ENCODE measurements around the gene FRMD1. TPM values are rescaled to one million over a fixed set of nuclear protein-coding genes. Genes with fewer than 3 reads are reported as not detected.

The FRMD1 gene
- total RNA-seq, 2 experiments from 2014 or later, result not detected

- Mint-ChIP-seq H3K36me3 (ENCODE audit: low read depth) (no peaks in the 10 kb centered on the region), H3K4me1 (ENCODE audit: low read depth) (no peaks in the 10 kb centered on the region), H3K27ac (no peak overlapping the region), H3K4me3 (no peak overlapping the region), H3K9me3 (no peaks in the 10 kb centered on the region), H3K27me3 (ENCODE audit: low read depth) (no peaks in the 10 kb centered on the region)
- DNase-seq, result no peak
- intact Hi-C loops (cut with micrococcal nuclease), result no loop called here
- CTCF ChIA-PET, result no interaction called here
Measured at GRCh38 chr6:168052291-168052891, 26.6 kb downstream of the FRMD1 start.

DNA sequence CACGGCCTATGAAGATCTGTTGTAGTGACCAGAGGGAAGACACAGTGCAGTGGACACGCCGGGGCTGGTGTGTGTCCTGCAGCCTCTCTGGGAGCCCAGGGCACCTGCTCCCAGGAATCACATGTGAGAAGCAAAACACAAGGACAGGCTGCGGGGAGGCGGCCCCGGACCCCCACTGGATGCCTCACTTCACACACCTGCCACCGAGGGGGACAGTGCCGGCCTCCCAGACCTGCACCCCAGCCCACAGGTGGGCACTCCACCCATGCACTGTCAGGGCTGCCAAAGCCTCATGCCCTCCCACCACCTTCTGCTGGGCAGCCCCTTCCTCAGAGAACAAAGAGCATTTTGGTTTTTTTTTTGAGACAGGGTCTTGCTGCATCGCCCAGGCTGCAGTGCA lies 27.4 kb downstream of the FRMD1 start:
- no peaks in the 10 kb centered on the region for H3K27me3 Mint-ChIP-seq (ENCODE audit: low read depth)
- intact Hi-C loops (cut with micrococcal nuclease), result no loop called here
- H3K4me1 Mint-ChIP-seq (ENCODE audit: low read depth), result no peaks in the 10 kb centered on the region
- H3K9me3 Mint-ChIP-seq, result no peaks in the 10 kb centered on the region
- H3K4me3 Mint-ChIP-seq, result no peak overlapping the region
- H3K27ac Mint-ChIP-seq, result no peak overlapping the region
- DNase-seq, result no peak
- CTCF ChIA-PET, result no interaction called here
- H3K36me3 Mint-ChIP-seq (ENCODE audit: low read depth), result no peaks in the 10 kb centered on the region

DNA sequence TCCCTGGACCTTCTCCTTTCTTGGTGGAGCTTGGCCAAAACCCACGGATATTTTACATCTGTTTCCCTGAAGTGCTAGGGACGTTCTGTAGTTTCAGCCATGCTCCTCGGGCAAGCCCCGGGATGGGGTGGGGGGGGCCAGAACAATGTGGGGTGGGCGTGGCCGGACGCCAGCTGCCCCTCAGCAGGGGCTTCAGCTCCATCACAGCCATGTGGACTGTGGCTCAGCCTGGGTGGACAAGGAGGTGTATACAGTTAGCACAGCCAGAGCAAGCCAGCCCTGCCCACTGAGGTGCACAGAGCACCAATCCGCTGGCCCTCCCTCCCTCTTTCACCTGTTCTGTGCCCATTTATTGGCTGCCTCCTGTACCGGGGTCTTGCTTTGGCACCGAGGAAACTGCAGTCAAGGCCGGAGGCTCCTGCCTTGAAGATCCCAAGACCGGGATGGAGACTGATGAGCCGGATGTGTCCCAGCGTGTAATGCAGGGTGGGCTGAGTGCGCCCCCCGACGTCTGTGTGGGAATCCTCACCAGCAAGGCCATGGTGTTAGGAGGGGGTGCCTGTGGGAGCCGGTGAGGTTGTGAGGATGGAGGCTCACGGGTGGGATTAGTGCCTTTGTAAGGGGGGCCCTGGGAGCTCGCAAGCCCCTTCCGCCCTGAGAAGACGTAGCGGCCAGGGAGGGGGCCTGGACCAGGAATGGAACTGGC lies 28.0 kb downstream of the FRMD1 start:
- CTCF ChIA-PET, result no interaction called here
- H3K4me1 Mint-ChIP-seq (ENCODE audit: low read depth), result no peaks in the 10 kb centered on the region
- no peaks in the 10 kb centered on the region for H3K36me3 Mint-ChIP-seq (ENCODE audit: low read depth)
- no peak overlapping the region for H3K4me3 Mint-ChIP-seq
- no peaks in the 10 kb centered on the region for H3K27me3 Mint-ChIP-seq (ENCODE audit: low read depth)
- DNase-seq, result no peak
- H3K27ac Mint-ChIP-seq, result no peak overlapping the region
- intact Hi-C loops (cut with micrococcal nuclease), result no loop called here
- H3K9me3 Mint-ChIP-seq, result no peaks in the 10 kb centered on the region

DNA sequence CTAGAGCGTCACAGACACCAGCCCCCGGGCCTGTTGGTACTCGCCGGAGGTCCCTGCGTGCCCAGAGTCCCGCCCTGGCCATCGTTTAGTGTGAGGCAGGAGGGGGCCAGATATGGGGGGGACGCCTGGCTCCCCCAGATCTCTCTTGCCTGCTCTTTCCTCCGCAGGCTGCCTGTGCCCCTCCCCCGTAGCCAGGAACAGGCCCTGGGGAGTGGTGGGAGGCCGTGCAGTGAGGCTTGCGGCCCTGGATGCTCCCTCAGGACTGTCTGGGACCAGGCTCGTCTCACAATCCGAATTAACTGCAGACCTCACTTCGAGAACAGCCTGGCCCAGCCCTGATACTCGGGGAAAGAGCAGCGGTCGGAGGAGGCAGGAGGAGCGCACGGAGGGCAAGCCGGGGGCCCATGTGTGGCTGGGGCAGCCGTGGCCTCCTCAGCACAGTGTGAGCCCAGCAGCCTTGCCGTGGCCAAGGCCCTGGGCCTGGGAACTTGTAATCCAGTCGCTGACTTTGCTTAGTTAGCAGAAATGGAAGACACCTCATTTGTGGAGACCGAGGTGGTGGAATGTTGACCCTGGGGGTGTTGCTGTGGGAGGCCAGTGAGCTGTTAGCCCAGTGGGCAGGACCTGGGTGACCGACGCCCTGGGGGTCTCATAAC lies 28.7 kb downstream of the FRMD1 start:
- intact Hi-C loops (cut with micrococcal nuclease), result no loop called here
- no peak overlapping the region for H3K27ac Mint-ChIP-seq
- CTCF ChIA-PET, result no interaction called here

DNA sequence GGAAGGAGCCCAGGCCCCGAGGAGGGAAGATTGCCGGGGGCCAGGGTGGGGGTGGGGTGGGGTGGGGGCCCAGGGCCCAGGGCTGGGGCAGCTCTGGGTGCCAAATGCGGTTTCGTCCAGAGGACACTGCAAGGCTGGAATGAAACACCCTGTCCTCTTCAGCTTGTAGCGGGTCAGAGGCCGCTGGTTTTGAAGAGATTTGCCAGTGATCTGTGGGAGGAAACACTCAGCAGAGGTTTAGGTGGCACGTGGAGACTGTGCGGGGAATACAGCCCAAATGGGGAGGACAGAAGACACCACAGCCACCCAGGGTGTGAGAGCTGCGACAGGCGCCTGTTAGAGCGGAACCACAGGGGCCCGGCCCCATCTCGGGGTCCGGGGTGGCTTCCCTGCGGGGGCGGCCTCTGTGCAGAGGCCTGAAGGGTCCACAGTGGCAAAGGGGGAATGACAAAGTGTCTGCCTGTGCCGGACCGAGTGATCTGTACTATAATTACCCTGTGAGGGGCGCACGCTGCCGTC lies 29.2 kb downstream of the FRMD1 start:
- intact Hi-C loops (cut with micrococcal nuclease), result no loop called here
- H3K4me1 Mint-ChIP-seq (ENCODE audit: low read depth), result no peaks in the 10 kb centered on the region
- H3K4me3 Mint-ChIP-seq, result no peak overlapping the region
- CTCF ChIA-PET, result no interaction called here
- no peaks in the 10 kb centered on the region for H3K27me3 Mint-ChIP-seq (ENCODE audit: low read depth)
- DNase-seq, result no peak
- no peak overlapping the region for H3K27ac Mint-ChIP-seq
- no peaks in the 10 kb centered on the region for H3K36me3 Mint-ChIP-seq (ENCODE audit: low read depth)
- no peaks in the 10 kb centered on the region for H3K9me3 Mint-ChIP-seq

More for the DNA sequence above, 28.7 kb downstream of the FRMD1 start:
- no peak for DNase-seq
- Mint-ChIP-seq H3K9me3 (no peaks in the 10 kb centered on the region), H3K4me1 (ENCODE audit: low read depth) (no peaks in the 10 kb centered on the region), H3K27me3 (ENCODE audit: low read depth) (no peaks in the 10 kb centered on the region), H3K36me3 (ENCODE audit: low read depth) (no peaks in the 10 kb centered on the region), H3K4me3 (no peak overlapping the region)

GRCh38 chr6:168049277-168049676 lies 29.7 kb downstream of the FRMD1 start:
- DNase-seq, result no peak
- Mint-ChIP-seq H3K9me3 (no peaks in the 10 kb centered on the region), H3K4me1 (ENCODE audit: low read depth) (no peaks in the 10 kb centered on the region), H3K4me3 (no peak overlapping the region), H3K36me3 (ENCODE audit: low read depth) (no peaks in the 10 kb centered on the region), H3K27ac (no peak overlapping the region), H3K27me3 (ENCODE audit: low read depth) (no peaks in the 10 kb centered on the region)
- CTCF ChIA-PET, result no interaction called here
- intact Hi-C loops (cut with micrococcal nuclease), result no loop called here

GRCh38 chr6:168048724-168049025 lies 30.3 kb downstream of the FRMD1 start:
- H3K27ac Mint-ChIP-seq, result no peak overlapping the region
- CTCF ChIA-PET, result no interaction called here
- H3K4me1 Mint-ChIP-seq (ENCODE audit: low read depth), result no peaks in the 10 kb centered on the region

GRCh38 chr6:168047841-168048723 lies 30.9 kb downstream of the FRMD1 start:
- CTCF ChIA-PET, result no interaction called here
- Mint-ChIP-seq H3K27me3 (ENCODE audit: low read depth) (no peaks in the 10 kb centered on the region), H3K36me3 (ENCODE audit: low read depth) (no peaks in the 10 kb centered on the region), H3K4me1 (ENCODE audit: low read depth) (no peaks in the 10 kb centered on the region), H3K4me3 (no peak overlapping the region), H3K27ac (no peak overlapping the region), H3K9me3 (no peaks in the 10 kb centered on the region)
- intact Hi-C loops (cut with micrococcal nuclease), result no loop called here
- no peak for DNase-seq

More at GRCh38 chr6:168048724-168049025, 30.3 kb downstream of the FRMD1 start:
- no peak for DNase-seq
- H3K27me3 Mint-ChIP-seq (ENCODE audit: low read depth), result no peaks in the 10 kb centered on the region
- no peaks in the 10 kb centered on the region for H3K36me3 Mint-ChIP-seq (ENCODE audit: low read depth)
- no peaks in the 10 kb centered on the region for H3K9me3 Mint-ChIP-seq
- intact Hi-C loops (cut with micrococcal nuclease), result no loop called here
- no peak overlapping the region for H3K4me3 Mint-ChIP-seq

- no peak for DNase-seq
- Mint-ChIP-seq H3K27me3 (ENCODE audit: low read depth) (no peaks in the 10 kb centered on the region), H3K9me3 (no peaks in the 10 kb centered on the region), H3K4me3 (no peak overlapping the region), H3K36me3 (ENCODE audit: low read depth) (no peaks in the 10 kb centered on the region), H3K27ac (no peak overlapping the region), H3K4me1 (ENCODE audit: low read depth) (no peaks in the 10 kb centered on the region)
- CTCF ChIA-PET, result interaction anchor here (0.7 kb wide), 1 partner anchor 1203 kb away, joined by 3 read pairs; no protein-coding TSS in a partner anchor
- intact Hi-C loops (cut with micrococcal nuclease), result no loop called here
Measured at GRCh38 chr6:168046696-168047095, 32.3 kb downstream of the FRMD1 start.

DNA sequence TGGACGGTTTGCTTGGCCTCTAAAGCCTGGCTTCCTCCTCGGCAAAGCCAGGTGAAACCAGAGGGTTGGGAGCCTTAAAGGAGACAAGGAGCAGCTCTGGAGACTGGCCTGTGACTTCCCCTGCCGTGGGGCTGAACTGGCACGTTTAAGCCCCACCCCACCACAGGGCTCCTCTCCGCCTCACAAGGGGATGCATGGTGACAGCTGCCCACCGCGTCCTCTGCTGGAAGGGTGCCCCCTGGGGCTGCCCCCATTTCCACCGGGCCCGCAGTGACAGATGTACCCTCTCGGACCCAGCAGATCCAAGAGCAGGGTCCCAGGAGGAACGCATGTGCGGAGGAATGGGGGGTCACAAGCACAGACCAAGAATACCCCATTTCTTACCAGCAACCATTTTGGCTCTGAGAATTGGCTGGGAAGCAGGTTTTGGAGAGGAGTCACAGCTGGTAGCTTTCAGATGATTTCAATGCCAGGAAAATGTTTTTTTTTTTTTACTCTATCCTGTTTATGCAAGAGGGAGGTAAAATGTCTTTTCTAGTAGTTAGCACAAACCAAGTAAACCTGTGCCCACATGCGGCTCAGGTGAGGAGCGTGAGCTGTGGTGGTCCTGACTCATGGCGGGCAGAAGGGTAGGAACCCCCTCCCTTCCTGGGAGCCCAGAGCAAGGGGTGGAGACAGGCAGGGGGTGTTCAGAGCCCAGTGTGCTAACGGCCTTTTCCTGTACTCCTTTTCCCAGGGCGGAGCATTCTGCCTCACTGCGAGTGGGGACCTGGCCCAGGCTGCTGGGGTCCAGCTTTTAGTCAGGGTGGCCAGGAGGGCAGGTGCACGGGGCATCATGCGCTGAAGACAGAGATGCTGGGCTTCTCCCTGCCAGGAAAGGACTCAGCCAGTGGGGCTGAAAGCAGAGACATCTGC lies 33.0 kb downstream of the FRMD1 start:
- H3K4me3 Mint-ChIP-seq, result no peak overlapping the region
- H3K36me3 Mint-ChIP-seq (ENCODE audit: low read depth), result no peaks in the 10 kb centered on the region
- no peak for DNase-seq
- H3K27me3 Mint-ChIP-seq (ENCODE audit: low read depth), result no peaks in the 10 kb centered on the region
- H3K9me3 Mint-ChIP-seq, result peaks cover under 1% of the 10 kb centered on the region
- H3K4me1 Mint-ChIP-seq (ENCODE audit: low read depth), result no peaks in the 10 kb centered on the region
- CTCF ChIA-PET, result interaction anchor here (0.7 kb wide), 1 partner anchor 1204 kb away, joined by 3 read pairs; no protein-coding TSS in a partner anchor
- H3K27ac Mint-ChIP-seq, result no peak overlapping the region
- intact Hi-C loops (cut with micrococcal nuclease), result no loop called here

- intact Hi-C loops (cut with micrococcal nuclease), result no loop called here
- no peaks in the 10 kb centered on the region for H3K4me1 Mint-ChIP-seq (ENCODE audit: low read depth)
- H3K36me3 Mint-ChIP-seq (ENCODE audit: low read depth), result no peaks in the 10 kb centered on the region
- no peak overlapping the region for H3K27ac Mint-ChIP-seq
- no peaks in the 10 kb centered on the region for H3K27me3 Mint-ChIP-seq (ENCODE audit: low read depth)
- DNase-seq, result no peak
- H3K4me3 Mint-ChIP-seq, result no peak overlapping the region
- H3K9me3 Mint-ChIP-seq, result peaks cover 6% of the 10 kb centered on the region
- CTCF ChIA-PET, result no interaction called here
Measured at GRCh38 chr6:168045141-168045691, 33.8 kb downstream of the FRMD1 start.
